ENCODE data around the gene TMOD4. TPM values are rescaled to one million over a fixed set of nuclear protein-coding genes. Genes with fewer than 3 reads are reported as not detected.

TMOD4 gene
- total and polyA plus RNA-seq, 5 donors from 2014 or later = 3.3 TPM; not detected in 4

DNA sequence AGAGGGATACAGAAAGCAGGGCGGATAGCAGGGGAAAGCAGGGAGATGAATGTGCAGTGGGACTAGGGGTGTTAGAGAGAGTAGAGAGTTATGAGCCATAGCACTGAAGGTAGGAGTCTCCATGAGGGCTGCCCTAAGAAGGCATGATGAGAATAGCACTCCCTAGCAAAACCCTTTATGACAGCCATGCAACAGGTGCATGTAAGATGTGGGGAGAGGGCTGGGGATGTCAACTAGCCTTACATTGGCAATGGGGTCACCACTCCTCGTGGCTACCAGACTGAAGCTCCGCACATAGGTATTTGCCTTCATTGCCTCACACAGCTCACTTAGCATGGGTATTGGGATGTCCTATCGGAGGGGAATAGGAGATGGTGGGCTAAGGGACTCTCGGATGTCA lies 4.6 kb downstream of the TMOD4 start:
- Histone ChIP-seq H3K36me3 (ENCODE audit: control insufficient read depth, insufficient read depth, low read length) (peaks cover 52% of the 10 kb centered on the region), H3K4me3 (ENCODE audit: low read depth, low read length) (no peak overlapping the region), H3K4me1 (ENCODE audit: control insufficient read depth, insufficient read depth, low read length, poor library complexity, severe bottlenecking) (peaks cover 11% of the 10 kb centered on the region), H3K27me3 (ENCODE audit: control insufficient read depth, insufficient read depth, low read length) (no peaks in the 10 kb centered on the region), H3K9me3 (ENCODE audit: control insufficient read depth in 2 of 2, low read length in 2 of 2) (no peaks in the 10 kb centered on the region), H3K27ac (ENCODE audit: insufficient read depth, low read length, poor library complexity, severe bottlenecking) (no peak overlapping the region)
- Mint-ChIP-seq H3K9me3 (no peaks in the 10 kb centered on the region), H3K4me3 (peak overlapping the region in 2 of 4 donors; percentile 4 to 33), H3K36me3 (peaks cover 27% of the 10 kb centered on the region), H3K27me3 (no peaks in the 10 kb centered on the region), H3K4me1 (peaks cover 0 to 27% (median 6%) of the 10 kb centered on the region in 4 donors), H3K27ac (peak overlapping the region in 1 of 3 donors; percentile 43)
- ATAC-seq (ENCODE audit: low read depth in 2 of 2) (no peak), DNase-seq (no peak)

GRCh38 chr1:151167116-151167515 lies 8.7 kb downstream of the TMOD4 start:
- H3K4me3 ChIP-seq (ENCODE audit: low read depth, low read length) = peak overlapping the region; percentile 100
- no peaks in the 10 kb centered on the region for H3K27me3 ChIP-seq (ENCODE audit: control insufficient read depth, insufficient read depth, low read length)
- H3K27me3 Mint-ChIP-seq = peaks cover 6% of the 10 kb centered on the region
- H3K27ac Mint-ChIP-seq = peak overlapping the region; percentile 31 to 97 (median 70)
- DNase-seq (no peak), ATAC-seq (ENCODE audit: low read depth in 2 of 2) (no peak)
- peaks cover 21% of the 10 kb centered on the region for H3K36me3 Mint-ChIP-seq
- H3K4me1 ChIP-seq (ENCODE audit: control insufficient read depth, insufficient read depth, low read length, poor library complexity, severe bottlenecking) = peaks cover 22% of the 10 kb centered on the region
- H3K9me3 ChIP-seq (ENCODE audit: control insufficient read depth in 2 of 2, low read length in 2 of 2) = no peaks in the 10 kb centered on the region
- H3K36me3 ChIP-seq (ENCODE audit: control insufficient read depth, insufficient read depth, low read length) = peaks cover 41% of the 10 kb centered on the region
- no peak overlapping the region for H3K27ac ChIP-seq (ENCODE audit: insufficient read depth, low read length, poor library complexity, severe bottlenecking)
- H3K9me3 Mint-ChIP-seq = no peaks in the 10 kb centered on the region
- H3K4me1 Mint-ChIP-seq = peaks cover 6 to 62% (median 27%) of the 10 kb centered on the region in 4 donors
- peak overlapping the region; percentile 68 to 97 (median 96) for H3K4me3 Mint-ChIP-seq

- H3K27ac Mint-ChIP-seq = peak overlapping the region; percentile 89 to 97 (median 97)
- peak in 1 of 3 donors; percentile 35 for DNase-seq
- no peak for ATAC-seq (ENCODE audit: low read depth in 2 of 2)
- H3K9me3 Mint-ChIP-seq = no peaks in the 10 kb centered on the region
- Histone ChIP-seq H3K4me3 (ENCODE audit: low read depth, low read length) (peak overlapping the region; percentile 100), H3K9me3 (ENCODE audit: control insufficient read depth in 2 of 2, low read length in 2 of 2) (no peaks in the 10 kb centered on the region), H3K4me1 (ENCODE audit: control insufficient read depth, insufficient read depth, low read length, poor library complexity, severe bottlenecking) (peaks cover 28% of the 10 kb centered on the region), H3K27ac (ENCODE audit: insufficient read depth, low read length, poor library complexity, severe bottlenecking) (peak overlapping the region; percentile 70), H3K27me3 (ENCODE audit: control insufficient read depth, insufficient read depth, low read length) (no peaks in the 10 kb centered on the region), H3K36me3 (ENCODE audit: control insufficient read depth, insufficient read depth, low read length) (peaks cover 39% of the 10 kb centered on the region)
- peaks cover 27% of the 10 kb centered on the region for H3K36me3 Mint-ChIP-seq
- H3K4me3 Mint-ChIP-seq = peak overlapping the region; percentile 95 to 98 (median 96)
- H3K27me3 Mint-ChIP-seq = peaks cover 6% of the 10 kb centered on the region
- peaks cover 6 to 68% (median 33%) of the 10 kb centered on the region in 4 donors for H3K4me1 Mint-ChIP-seq
These were observed 9.2 kb downstream of the TMOD4 start for GRCh38 chr1:151166505-151166956.

- H3K36me3 ChIP-seq (ENCODE audit: control insufficient read depth, insufficient read depth, low read length) = peaks cover 37% of the 10 kb centered on the region
- DNase-seq = peak; percentile 95 to 99 (median 97)
- peaks cover 29% of the 10 kb centered on the region for H3K36me3 Mint-ChIP-seq
These were observed 9.9 kb downstream of the TMOD4 start, which contains the start of the genes LYSMD1 and SCNM1 for GRCh38 chr1:151165738-151166504. Gene LYSMD1 (minus strand): TSS chr1:151165902. CDS start chr1:151165258, 644 bp downstream. Gene SCNM1 (plus strand): TSS chr1:151166144. CDS start chr1:151166153, 9 bp downstream.

DNA sequence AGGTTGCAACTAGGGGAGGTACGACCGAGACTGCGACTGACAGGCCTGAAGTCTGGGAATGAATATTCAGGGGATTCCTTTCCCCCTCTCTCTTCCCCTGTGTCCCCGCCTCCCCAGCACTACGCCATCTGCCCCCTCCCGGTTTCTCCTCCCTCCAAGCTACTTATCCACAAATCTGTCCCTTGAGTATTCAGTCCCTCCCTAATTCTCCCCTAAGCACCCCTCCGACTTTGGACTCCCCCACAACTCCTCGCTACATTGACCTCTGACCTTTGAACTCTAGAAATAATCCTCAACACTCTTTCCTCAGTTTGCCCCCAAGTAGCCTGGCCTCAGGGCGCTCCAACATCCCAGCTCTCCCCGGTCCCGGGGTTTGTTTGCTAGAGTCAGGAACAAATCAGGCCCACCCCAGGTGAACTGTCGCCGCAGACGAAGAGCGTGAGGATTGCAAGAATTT lies 10.5 kb downstream of the TMOD4 start:
- Mint-ChIP-seq H3K4me3 (peak overlapping the region; percentile 95 to 98 (median 96)), H3K9me3 (no peaks in the 10 kb centered on the region), H3K4me1 (peaks cover 6 to 80% (median 39%) of the 10 kb centered on the region in 4 donors), H3K36me3 (peaks cover 29% of the 10 kb centered on the region), H3K27ac (peak overlapping the region; percentile 89 to 97 (median 97)), H3K27me3 (peaks cover 6% of the 10 kb centered on the region)
- peak overlapping the region; percentile 100 for H3K4me3 ChIP-seq (ENCODE audit: low read depth, low read length)
- peaks cover 36% of the 10 kb centered on the region for H3K36me3 ChIP-seq (ENCODE audit: control insufficient read depth, insufficient read depth, low read length)
- DNase-seq = no peak
- no peaks in the 10 kb centered on the region for H3K9me3 ChIP-seq (ENCODE audit: control insufficient read depth in 2 of 2, low read length in 2 of 2)
- H3K27me3 ChIP-seq (ENCODE audit: control insufficient read depth, insufficient read depth, low read length) = no peaks in the 10 kb centered on the region
- peaks cover 34% of the 10 kb centered on the region for H3K4me1 ChIP-seq (ENCODE audit: control insufficient read depth, insufficient read depth, low read length, poor library complexity, severe bottlenecking)
- peak overlapping the region; percentile 65 for H3K27ac ChIP-seq (ENCODE audit: insufficient read depth, low read length, poor library complexity, severe bottlenecking)
- no peak for ATAC-seq (ENCODE audit: low read depth in 2 of 2)

More at GRCh38 chr1:151165738-151166504, 9.9 kb downstream of the TMOD4 start, which contains the start of the genes LYSMD1 and SCNM1:
- Histone ChIP-seq H3K4me3 (ENCODE audit: low read depth, low read length) (peak within 1 kb of the TSS; percentile 100), H3K4me1 (ENCODE audit: control insufficient read depth, insufficient read depth, low read length, poor library complexity, severe bottlenecking) (peaks cover 28% of the 10 kb centered on the region), H3K27ac (ENCODE audit: insufficient read depth, low read length, poor library complexity, severe bottlenecking) (peak within 1 kb of the TSS; percentile 70), H3K9me3 (ENCODE audit: control insufficient read depth in 2 of 2, low read length in 2 of 2) (no peaks in the 10 kb centered on the region), H3K27me3 (ENCODE audit: control insufficient read depth, insufficient read depth, low read length) (no peaks in the 10 kb centered on the region)
- peak within 1 kb of the TSS; percentile 89 to 97 (median 97) for H3K27ac Mint-ChIP-seq
- peak; percentile 96 for ATAC-seq (ENCODE audit: low read depth in 2 of 2)
- peak within 1 kb of the TSS; percentile 95 to 98 (median 96) for H3K4me3 Mint-ChIP-seq
- H3K4me1 Mint-ChIP-seq = peaks cover 6 to 74% (median 35%) of the 10 kb centered on the region in 4 donors
- H3K27me3 Mint-ChIP-seq = peaks cover 6% of the 10 kb centered on the region
- no peaks in the 10 kb centered on the region for H3K9me3 Mint-ChIP-seq

- peaks cover 6% of the 10 kb centered on the region for H3K27me3 Mint-ChIP-seq
- Histone ChIP-seq H3K4me3 (ENCODE audit: low read depth, low read length) (no peak overlapping the region), H3K36me3 (ENCODE audit: control insufficient read depth, insufficient read depth, low read length) (peaks cover 33% of the 10 kb centered on the region), H3K27ac (ENCODE audit: insufficient read depth, low read length, poor library complexity, severe bottlenecking) (peak overlapping the region; percentile 65), H3K9me3 (ENCODE audit: control insufficient read depth in 2 of 2, low read length in 2 of 2) (no peaks in the 10 kb centered on the region), H3K27me3 (ENCODE audit: control insufficient read depth, insufficient read depth, low read length) (no peaks in the 10 kb centered on the region), H3K4me1 (ENCODE audit: control insufficient read depth, insufficient read depth, low read length, poor library complexity, severe bottlenecking) (peaks cover 39% of the 10 kb centered on the region)
- peaks cover 7 to 84% (median 44%) of the 10 kb centered on the region in 4 donors for H3K4me1 Mint-ChIP-seq
- ATAC-seq (ENCODE audit: low read depth in 2 of 2) (no peak), DNase-seq (no peak)
- peak overlapping the region; percentile 4 to 96 (median 80) for H3K4me3 Mint-ChIP-seq
- H3K9me3 Mint-ChIP-seq = no peaks in the 10 kb centered on the region
- H3K27ac Mint-ChIP-seq = peak overlapping the region; percentile 47 to 97 (median 76)
- peaks cover 29% of the 10 kb centered on the region for H3K36me3 Mint-ChIP-seq
These were observed 11.0 kb downstream of the TMOD4 start for GRCh38 chr1:151164732-151165280.

GRCh38 chr1:151159373-151159772 lies 16.4 kb downstream of the TMOD4 start:
- Histone ChIP-seq H3K27me3 (ENCODE audit: control insufficient read depth, insufficient read depth, low read length) (no peaks in the 10 kb centered on the region), H3K36me3 (ENCODE audit: control insufficient read depth, insufficient read depth, low read length) (peaks cover 26% of the 10 kb centered on the region), H3K4me3 (ENCODE audit: low read depth, low read length) (peak overlapping the region; percentile 99), H3K9me3 (ENCODE audit: control insufficient read depth in 2 of 2, low read length in 2 of 2) (no peaks in the 10 kb centered on the region), H3K27ac (ENCODE audit: insufficient read depth, low read length, poor library complexity, severe bottlenecking) (peak overlapping the region; percentile 48), H3K4me1 (ENCODE audit: control insufficient read depth, insufficient read depth, low read length, poor library complexity, severe bottlenecking) (peaks cover 63% of the 10 kb centered on the region)
- Mint-ChIP-seq H3K9me3 (no peaks in the 10 kb centered on the region), H3K27ac (peak overlapping the region; percentile 93 to 97 (median 94)), H3K27me3 (no peaks in the 10 kb centered on the region), H3K4me1 (peaks cover 5 to 75% (median 54%) of the 10 kb centered on the region in 4 donors), H3K36me3 (peaks cover 30% of the 10 kb centered on the region), H3K4me3 (peak overlapping the region; percentile 13 to 100 (median 98))
- ATAC-seq (ENCODE audit: low read depth in 2 of 2) (no peak), DNase-seq (no peak)
